ENCODE results near the gene CCNL2.

GRCh38 chr1:1348420-1349255 is 50.5 kb downstream of the CCNL2 start:
- no peak for TF ChIP-seq POLR2A (IDR thresholded peaks at IDR 0.05)
- no peak for TF ChIP-seq CTCF (IDR thresholded peaks at IDR 0.05 in 4 of 5, conservative IDR thresholded peaks at IDR 0.05 in 1 of 5)
